ENCODE measurements around the gene CSNK1G1. TPM values are rescaled to one million over a fixed set of nuclear protein-coding genes. Genes with fewer than 3 reads are reported as not detected.

Gene CSNK1G1
- polyA plus RNA-seq, 2 of the 4 experiments (the other 2 are of a cell fraction) = 11.0 to 36.3 TPM

- Histone ChIP-seq H3K4me1 (no peaks in the 10 kb centered on the region), H3K27ac (no peak overlapping the region), H3K9me3 (no peaks in the 10 kb centered on the region), H3K4me2 (no peak overlapping the region), H3K4me3 (no peak overlapping the region)
- FAIRE-seq (no peak), DNase-seq (ENCODE audit: low read depth in 1 of 2, low spot score in 1 of 2) (no peak), ATAC-seq (no peak; a peak in 1 of 6 replicates)
- no peak for TF ChIP-seq USF2 (IDR thresholded peaks at IDR 0.05)
- no peak for TF ChIP-seq HDAC2 (IDR thresholded peaks at IDR 0.05)
- no peak for TF ChIP-seq KDM1A (IDR thresholded peaks at IDR 0.05; ENCODE audit: low read depth)
- TF ChIP-seq ZNF302 (CRISPR knock-in tag; IDR thresholded peaks at IDR 0.05) = no peak
- TF ChIP-seq MAZ (IDR thresholded peaks at IDR 0.05; ENCODE audit: borderline replicate concordance, low read depth, low read length) = no peak
- TF ChIP-seq NPAS2 (CRISPR knock-in tag; IDR thresholded peaks at IDR 0.05; ENCODE audit: borderline replicate concordance) = no peak
- TF ChIP-seq PHF8 (IDR thresholded peaks at IDR 0.05; ENCODE audit: borderline replicate concordance, low read depth) = no peak
- TF ChIP-seq RNF2 (IDR thresholded peaks at IDR 0.05; ENCODE audit: borderline replicate concordance, low read depth) = no peak
- no peak for TF ChIP-seq CBX8 (IDR thresholded peaks at IDR 0.05)
- ChIA-PET POLR2A (no interaction called here), CTCF (interaction anchor here (1.9 kb wide), 1 partner anchor 10 kb away, joined by 7 read pairs; no protein-coding TSS in a partner anchor)
- WGBS (ENCODE audit: missing lambda C conversion rate) = 79% methylated on average over 4 of the region's 4 CpGs
Observed at GRCh38 chr15:64315216-64315615, 40.8 kb downstream of the CSNK1G1 start.

DNA sequence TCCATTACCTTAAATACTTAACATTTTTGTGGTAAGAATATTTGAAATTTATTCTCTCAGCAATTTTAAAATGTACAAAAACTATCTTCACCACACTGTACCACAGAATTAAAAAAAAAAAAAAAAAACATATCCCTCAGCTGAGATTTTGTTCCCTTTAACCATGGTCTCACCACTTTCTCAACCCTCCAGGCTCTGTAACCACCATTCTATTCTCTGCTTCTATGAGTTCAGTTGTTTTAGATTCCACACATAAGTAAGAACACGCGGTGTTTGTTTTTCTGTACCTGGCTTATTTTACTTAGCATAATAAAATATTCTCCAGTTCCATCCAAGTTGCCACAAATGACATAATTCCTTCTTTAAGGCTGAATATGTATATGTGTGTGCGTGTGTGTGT, 41.5 kb downstream of the CSNK1G1 start:
- no peaks in the 10 kb centered on the region for H3K4me1 ChIP-seq
- TF ChIP-seq FOXS1 (CRISPR knock-in tag; IDR thresholded peaks at IDR 0.05) (no peak), EHMT2 (IDR thresholded peaks at IDR 0.05; ENCODE audit: low read depth) (no peak), CBX2 (IDR thresholded peaks at IDR 0.05; ENCODE audit: borderline replicate concordance, low read depth) (no peak), HEYL (CRISPR knock-in tag; IDR thresholded peaks at IDR 0.05) (no peak), MYC (IDR thresholded peaks at IDR 0.05; ENCODE audit: borderline replicate concordance, low read length) (no peak), MAFK (IDR thresholded peaks at IDR 0.05; ENCODE audit: partially characterized antibody) (no peak), JUN (IDR thresholded peaks at IDR 0.05) (no peak), RAD21 (conservative IDR thresholded peaks at IDR 0.05 in 1 of 2, IDR thresholded peaks at IDR 0.05 in 1 of 2) (no peak), RARB (CRISPR knock-in tag; IDR thresholded peaks at IDR 0.05) (no peak), ELK1 (IDR thresholded peaks at IDR 0.05; ENCODE audit: low read depth, low read length) (no peak), BHLHE40 (IDR thresholded peaks at IDR 0.05; ENCODE audit: low read depth, low read length) (no peak), EHF (CRISPR knock-in tag; IDR thresholded peaks at IDR 0.05) (no peak), NR3C1 (IDR thresholded peaks at IDR 0.05) (no peak), HOXA7 (CRISPR knock-in tag; IDR thresholded peaks at IDR 0.05) (no peak), HOXB5 (CRISPR knock-in tag; IDR thresholded peaks at IDR 0.05) (no peak), SMC3 (IDR thresholded peaks at IDR 0.05) (no peak), JUNB (IDR thresholded peaks at IDR 0.05) (no peak)
- TF ChIP-seq, protein P1, sequence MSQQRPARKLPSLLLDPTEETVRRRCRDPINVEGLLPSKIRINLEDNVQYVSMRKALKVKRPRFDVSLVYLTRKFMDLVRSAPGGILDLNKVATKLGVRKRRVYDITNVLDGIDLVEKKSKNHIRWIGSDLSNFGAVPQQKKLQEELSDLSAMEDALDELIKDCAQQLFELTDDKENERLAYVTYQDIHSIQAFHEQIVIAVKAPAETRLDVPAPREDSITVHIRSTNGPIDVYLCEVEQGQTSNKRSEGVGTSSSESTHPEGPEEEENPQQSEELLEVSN (IDR thresholded peaks at IDR 0.05; ENCODE audit: borderline replicate concordance, low read depth) = no peak
- TF ChIP-seq, protein P2, sequence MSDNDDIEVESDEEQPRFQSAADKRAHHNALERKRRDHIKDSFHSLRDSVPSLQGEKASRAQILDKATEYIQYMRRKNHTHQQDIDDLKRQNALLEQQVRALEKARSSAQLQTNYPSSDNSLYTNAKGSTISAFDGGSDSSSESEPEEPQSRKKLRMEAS (IDR thresholded peaks at IDR 0.05) = no peak
- FAIRE-seq (no peak), DNase-seq (ENCODE audit: low read depth in 1 of 2, low spot score in 1 of 2) (no peak), ATAC-seq (no peak)
- CTCF ChIA-PET = interaction anchor here (0.6 to 0.7 kb wide), 2 partner anchors 65 to 617 kb away, joined by 3 to 4 read pairs; no protein-coding TSS in a partner anchor
- POLR2A ChIA-PET = no interaction called here
- WGBS (ENCODE audit: missing lambda C conversion rate) = 91% methylated on average over 3 of the region's 3 CpGs
- no peak overlapping the region for H3K27ac ChIP-seq
- no peak overlapping the region for H3K4me2 ChIP-seq
- no peaks in the 10 kb centered on the region for H3K9me3 ChIP-seq
- H3K4me3 ChIP-seq = no peak overlapping the region

All from A549 (cell line).